Left colon (tissue), 2 donors: Measurements from ENCODE around the gene ZAP70. TPM values are rescaled to one million over a fixed set of nuclear protein-coding genes. Genes with fewer than 3 reads are reported as not detected.

Source experiments
- ATAC-seq: fragments of 200-7000 bp; cut with Tn5 transposase; one replicate; pipeline ENCODE4 v1.9.1; 2020; ENCODE audit warnings: mild to moderate bottlenecking, moderate library complexity
- DNase-seq, 2 donors: peaks; one replicate each; pipeline ENCODE4 v3.0.0-alpha.2; 2020
- intact Hi-C, 2 donors: fragments of 100-400 bp; cut with DNase I in 1 of 2; cut with micrococcal nuclease in 1 of 2; formaldehyde crosslinking; loops; one replicate each; pipeline versions ENCODE4 v1.11.2 to v1.14.0; 2022; cut with DNase I, micrococcal nuclease
- total RNA-seq, 2 donors: library from RNA; stranded (reverse); fragmentation: NEBNext Ultra II Directional; extraction: Animal tissue kit (Norgen Biotek cat#: 25700); gene quantifications; one replicate each; pipeline ENCODE4 v1.2.1, GENCODE V29; 2021
- donor health status: DM: no; HTN: no; CAD: no.
- donor health status: DM: yes; HTN: yes; CAD: no.

ZAP70 gene
- total RNA-seq, 2 donors from 2014 or later, result 2.8 to 2.9 TPM

GRCh38 chr2:97741251-97741650 lies 27.9 kb downstream of the ZAP70 start:
- ATAC-seq (no peak), DNase-seq (no peak)

DNA sequence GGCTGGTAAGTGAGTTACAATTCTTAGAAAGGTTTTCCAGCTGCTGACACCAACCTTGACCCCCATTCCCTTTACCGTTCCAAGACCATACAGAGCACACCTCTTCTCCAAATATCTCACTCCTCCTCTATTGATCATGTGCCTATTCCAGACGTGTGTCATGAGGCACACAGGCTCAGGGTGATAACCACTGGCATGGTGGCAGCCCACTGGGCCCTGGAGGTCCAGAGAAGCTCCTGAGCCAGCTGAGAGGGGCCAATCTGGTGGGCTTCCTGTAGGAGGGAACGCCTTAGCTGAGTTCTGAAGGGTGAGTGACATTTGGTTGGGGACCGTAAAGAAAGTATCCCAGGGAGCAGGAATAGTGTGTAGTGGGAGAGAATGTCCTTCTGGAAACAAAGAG lies 28.3 kb downstream of the ZAP70 start:
- DNase-seq (no peak), ATAC-seq (no peak)
- intact Hi-C loops, result no loop called here

More at GRCh38 chr2:97741251-97741650, 27.9 kb downstream of the ZAP70 start:
- intact Hi-C loops, result no loop called here

- peak; percentile 13 for ATAC-seq
- no peak for DNase-seq
- intact Hi-C loops, result no loop called here
These were observed 29.0 kb downstream of the ZAP70 start for GRCh38 chr2:97742381-97742847.

DNA sequence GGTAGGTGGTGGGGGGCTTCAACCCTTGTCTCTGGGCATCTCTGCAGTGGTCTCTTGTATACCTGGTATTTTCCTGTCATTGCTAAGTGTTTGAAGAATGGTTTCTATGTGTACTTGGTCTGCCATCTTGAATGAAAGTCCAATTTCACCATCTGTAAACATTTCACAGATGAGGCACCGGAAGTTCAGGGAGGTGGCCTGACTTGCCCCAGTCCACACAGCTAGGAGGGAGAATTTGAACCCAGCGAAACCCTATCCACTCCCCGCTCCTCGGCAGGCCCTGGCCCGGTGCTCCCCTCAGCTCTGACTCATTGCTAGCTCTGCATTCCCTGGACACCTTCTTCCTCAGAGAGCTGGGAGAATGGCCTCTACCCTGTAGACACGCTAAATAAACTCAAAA lies 30.5 kb downstream of the ZAP70 start:
- no peak for ATAC-seq
- DNase-seq, result no peak

DNA sequence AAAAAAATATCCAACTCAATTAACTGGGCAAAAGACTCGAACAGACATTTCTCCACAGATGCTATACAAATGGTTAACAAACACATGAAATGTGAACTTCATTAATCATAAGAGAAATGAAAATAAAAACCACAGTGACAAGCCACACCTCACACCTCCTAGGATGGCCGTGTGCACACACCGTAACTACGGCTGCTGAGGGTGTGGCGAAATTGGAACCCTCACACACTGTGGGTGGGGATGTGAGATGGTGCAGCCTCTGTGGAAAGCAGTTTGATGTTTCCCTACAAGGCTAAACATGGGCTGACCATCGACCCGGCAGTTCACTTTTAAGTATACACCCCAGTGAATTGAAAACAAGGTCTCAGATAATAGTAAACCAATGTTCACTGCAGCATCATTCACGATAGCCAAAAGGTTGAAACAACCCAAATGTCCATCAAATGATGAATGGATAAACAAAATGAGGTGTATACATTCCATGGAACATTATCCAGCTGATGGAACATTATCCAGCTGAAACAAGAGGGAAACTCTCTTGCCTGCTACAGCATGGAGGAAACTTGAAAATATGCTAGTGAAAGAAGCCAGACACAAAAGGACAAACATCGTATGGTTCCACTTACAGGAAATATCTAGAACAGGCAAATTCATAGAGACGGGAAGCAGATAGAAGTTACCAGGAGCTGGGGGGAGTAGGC lies 32.2 kb downstream of the ZAP70 start:
- intact Hi-C loops, result no loop called here
- DNase-seq (peak in 1 of 2 donors; percentile 31), ATAC-seq (peak; percentile 72)

More for the DNA sequence above, 30.5 kb downstream of the ZAP70 start:
- intact Hi-C loops, result no loop called here

- DNase-seq (no peak), ATAC-seq (no peak)
- intact Hi-C loops, result no loop called here
These were observed 33.9 kb downstream of the ZAP70 start for GRCh38 chr2:97747285-97747684.

DNA sequence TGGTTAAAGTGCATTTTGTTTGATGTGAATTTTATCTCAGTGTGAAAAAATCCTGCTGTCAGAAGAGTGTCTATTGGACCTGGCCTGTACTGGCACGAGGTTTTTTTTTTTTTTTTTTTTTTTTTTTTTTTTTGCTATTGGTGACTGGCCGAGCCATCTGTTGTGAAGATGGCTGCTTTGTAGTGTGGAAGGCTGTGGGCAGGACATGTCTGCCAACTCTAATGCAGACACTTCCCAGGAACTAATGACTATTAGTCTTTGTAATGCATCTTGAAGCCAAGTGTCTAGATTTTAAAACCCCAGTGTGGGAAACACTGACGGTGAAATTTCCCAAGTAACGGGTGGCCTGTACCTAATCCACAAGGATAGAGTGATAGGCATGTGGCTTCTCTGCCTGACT lies 34.3 kb downstream of the ZAP70 start:
- intact Hi-C loops, result no loop called here

GRCh38 chr2:97749581-97749980 lies 36.2 kb downstream of the ZAP70 start:
- ATAC-seq (no peak), DNase-seq (no peak)
- intact Hi-C loops, result no loop called here

More for the DNA sequence above, 34.3 kb downstream of the ZAP70 start:
- no peak for ATAC-seq
- DNase-seq, result no peak

GRCh38 chr2:97750017-97750416 lies 36.6 kb downstream of the ZAP70 start:
- intact Hi-C loops, result no loop called here
- no peak for ATAC-seq

GRCh38 chr2:97751752-97752151 lies 38.4 kb downstream of the ZAP70 start:
- ATAC-seq (no peak), DNase-seq (no peak)
- intact Hi-C loops, result no loop called here

More at GRCh38 chr2:97750017-97750416, 36.6 kb downstream of the ZAP70 start:
- DNase-seq, result no peak

DNA sequence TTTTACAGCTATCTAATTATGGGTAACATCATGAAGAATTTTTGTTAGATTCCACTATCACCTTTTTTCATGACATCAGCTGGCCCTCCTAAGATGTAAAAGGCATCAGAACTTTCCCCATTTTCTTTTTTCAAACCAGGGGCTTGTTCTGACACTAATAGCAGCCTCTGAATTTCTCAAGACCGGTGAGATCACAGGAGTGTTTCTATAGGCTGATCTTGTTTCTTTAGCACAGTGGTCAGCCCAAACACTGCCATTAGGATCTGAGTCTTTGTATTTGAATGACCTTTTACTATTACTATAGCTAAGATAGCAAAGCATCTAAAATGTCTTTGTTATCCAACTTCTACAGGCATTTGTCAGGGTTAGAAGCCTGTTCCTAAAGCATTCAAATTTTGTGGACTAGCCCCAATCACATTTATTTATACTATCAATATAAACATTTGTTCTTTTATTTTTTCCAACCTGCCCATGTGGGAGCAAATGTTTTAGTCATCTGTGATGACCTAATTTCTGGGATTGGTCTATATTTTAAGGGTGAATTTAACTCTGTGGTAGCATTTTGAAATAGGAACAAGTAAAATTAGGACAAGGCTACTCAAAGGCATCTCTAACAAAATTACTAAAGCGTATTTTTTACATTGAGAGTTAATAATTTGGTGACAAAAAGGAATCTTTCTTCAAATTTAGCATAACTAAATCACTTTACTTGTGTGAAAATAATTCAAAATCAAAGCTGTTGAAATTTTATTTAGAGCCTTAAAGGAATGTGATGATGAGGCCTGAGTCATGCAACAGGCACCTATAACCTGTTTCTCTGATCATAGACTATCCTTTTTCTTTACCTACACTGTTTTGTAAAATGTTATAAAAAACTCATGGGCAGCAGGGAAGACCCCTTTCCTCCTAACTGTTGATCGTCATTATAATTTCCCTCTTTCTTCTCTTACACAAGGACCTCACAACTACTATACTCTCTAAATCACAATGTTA lies 39.3 kb downstream of the ZAP70 start:
- intact Hi-C loops, result no loop called here
- ATAC-seq, result no peak
- DNase-seq, result no peak

- DNase-seq (no peak), ATAC-seq (no peak)
- intact Hi-C loops, result no loop called here
These were observed 41.4 kb downstream of the ZAP70 start for GRCh38 chr2:97754690-97755346.

GRCh38 chr2:97755491-97755890 lies 42.1 kb downstream of the ZAP70 start:
- intact Hi-C loops, result no loop called here
- no peak for DNase-seq
- ATAC-seq, result no peak

GRCh38 chr2:97757062-97757461 lies 43.7 kb downstream of the ZAP70 start:
- intact Hi-C loops, result no loop called here
- DNase-seq, result no peak
- ATAC-seq, result no peak

DNA sequence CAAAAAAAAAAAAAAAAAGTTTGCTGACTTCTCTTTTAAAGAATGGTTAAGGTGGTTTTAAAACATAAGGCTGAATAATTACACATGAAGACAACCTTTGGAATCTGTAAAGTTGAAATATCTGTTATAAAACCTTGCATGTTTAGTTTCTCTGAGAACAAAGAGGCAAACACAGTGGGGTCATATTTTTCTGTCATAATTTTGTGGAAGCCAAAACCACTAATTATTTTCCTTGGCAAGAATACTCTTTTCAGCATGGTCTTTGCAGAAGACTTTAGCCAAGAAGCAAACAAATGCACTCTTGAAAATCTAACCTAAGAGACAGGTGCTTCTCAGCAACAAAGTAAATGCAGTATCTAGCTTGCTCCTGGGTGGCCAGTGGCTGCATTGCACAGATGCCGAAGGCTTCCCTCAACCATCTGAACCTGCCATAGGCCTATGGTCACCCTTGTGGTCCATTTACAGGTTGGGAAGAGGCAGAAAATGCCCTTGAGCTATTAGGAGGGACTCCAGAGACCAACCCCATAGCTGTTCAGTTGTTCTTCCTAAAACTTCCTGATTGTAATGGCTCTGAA lies 44.8 kb downstream of the ZAP70 start:
- ATAC-seq (peak; percentile 7), DNase-seq (no peak)
- intact Hi-C loops, result no loop called here

DNA sequence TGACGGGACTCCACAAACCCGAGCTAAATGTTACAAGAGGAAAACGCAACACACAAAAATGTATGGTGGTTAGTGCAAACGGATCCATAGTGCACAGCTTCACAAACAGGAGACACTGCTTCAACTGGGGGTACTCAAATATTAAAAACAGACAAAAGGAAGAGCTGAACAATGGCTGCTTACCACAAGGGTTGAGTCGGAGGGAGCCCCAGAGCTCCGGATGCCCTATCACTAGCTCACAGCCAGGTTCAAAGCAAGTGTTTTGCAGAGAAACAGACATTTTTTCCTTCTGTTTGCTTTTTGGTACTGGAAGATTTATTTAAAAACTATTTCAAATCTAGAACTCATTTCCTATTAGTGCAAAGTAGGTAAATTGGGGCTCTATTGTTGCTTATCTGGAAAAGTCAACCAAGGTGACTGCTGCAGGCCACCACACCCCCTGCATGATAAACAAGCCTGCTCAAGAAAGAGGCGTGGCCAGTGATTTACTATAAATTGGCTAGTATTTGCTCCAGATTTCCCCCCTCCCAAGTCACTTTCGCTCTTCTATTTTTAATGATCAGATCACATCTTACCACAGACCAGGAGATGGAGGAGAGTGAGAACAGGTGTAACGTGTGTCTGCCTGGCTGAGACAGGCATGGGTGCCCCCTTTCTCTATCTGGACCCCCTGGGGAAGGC lies 46.5 kb downstream of the ZAP70 start:
- ATAC-seq, result peak; percentile 39
- no peak for DNase-seq
- intact Hi-C loops, result no loop called here

GRCh38 chr2:97760480-97761049 lies 47.2 kb downstream of the ZAP70 start:
- no peak for DNase-seq
- intact Hi-C loops, result no loop called here
- ATAC-seq, result no peak

GRCh38 chr2:97761192-97761591 lies 47.8 kb downstream of the ZAP70 start:
- DNase-seq (no peak), ATAC-seq (no peak)
- intact Hi-C loops, result no loop called here
